H9 (cell line): Measurements from ENCODE around the gene PATL1. TPM values are rescaled to one million over a fixed set of nuclear protein-coding genes. Genes with fewer than 3 reads are reported as not detected.

Source experiments
- DNase-seq: peaks from one replicate; pipeline ENCODE4 v3.0.0-alpha.2; 2017
- H2AFZ ChIP-seq: one replicate; pipeline ENCODE4 v1.6.1; 2013; ENCODE audit warnings: mild to moderate bottlenecking, low read length, control low read depth, moderate library complexity
- H2AK5ac ChIP-seq: 2 replicates; pipeline ENCODE4 v1.6.1; 2013; ENCODE audit warnings: low read length, control low read depth, mixed read lengths; ENCODE audit not compliant: insufficient read length
- H2BK120ac ChIP-seq: one replicate; pipeline ENCODE4 v1.6.1; 2013; ENCODE audit warnings: low read depth, mild to moderate bottlenecking, low read length, control low read depth, inconsistent platforms; ENCODE audit not compliant: poor library complexity, severe bottlenecking
- H2BK12ac ChIP-seq: 2 replicates; pipeline ENCODE4 v1.6.1; 2013; ENCODE audit warnings: low read length, control low read depth, mixed read lengths, low read depth; ENCODE audit not compliant: insufficient read length
- H2BK15ac ChIP-seq: 2 replicates; pipeline ENCODE4 v1.6.1; 2013; ENCODE audit warnings: low read depth, low read length, control low read depth
- H2BK20ac ChIP-seq: one replicate; pipeline ENCODE4 v1.6.1; 2013; ENCODE audit warnings: low read depth, mild to moderate bottlenecking, low read length, control low read depth, inconsistent platforms; ENCODE audit not compliant: poor library complexity, severe bottlenecking
- H2BK5ac ChIP-seq: 2 replicates; pipeline ENCODE4 v1.6.1; 2013; ENCODE audit warnings: low read length, control low read depth, mixed read lengths; ENCODE audit not compliant: insufficient read length
- H3K14ac ChIP-seq: 2 replicates; pipeline ENCODE4 v1.6.1; 2013; ENCODE audit warnings: low read length, control low read depth; ENCODE audit not compliant: insufficient read depth
- H3K18ac ChIP-seq: 2 replicates; pipeline ENCODE4 v1.6.1; 2013; ENCODE audit warnings: low read depth, mild to moderate bottlenecking, mixed read lengths, low read length, control low read depth; ENCODE audit not compliant: insufficient read length
- H3K23ac ChIP-seq: 2 replicates; pipeline ENCODE4 v1.6.1; 2013; ENCODE audit warnings: low read length, control low read depth, mixed read lengths, low read depth; ENCODE audit not compliant: insufficient read length
- H3K23me2 ChIP-seq: 2 replicates; pipeline ENCODE4 v1.6.1; 2013; ENCODE audit warnings: low read depth, mild to moderate bottlenecking, mixed read lengths, low read length, control low read depth; ENCODE audit not compliant: insufficient read length, poor library complexity, severe bottlenecking
- H3K27ac ChIP-seq: 2 replicates; pipeline ENCODE4 v1.5.1; 2013; ENCODE audit warnings: low read length, control low read depth, mixed read lengths, low read depth; ENCODE audit not compliant: insufficient read length
- H3K27me3 ChIP-seq: 2 replicates; pipeline ENCODE4 v1.6.1; 2013; ENCODE audit warnings: low read length, control low read depth, inconsistent platforms; ENCODE audit not compliant: insufficient read depth
- H3K4ac ChIP-seq: 2 replicates; pipeline ENCODE4 v1.6.1; 2013; ENCODE audit warnings: low read depth, mild to moderate bottlenecking, control low read depth, inconsistent platforms, low read length, moderate library complexity
- H3K4me1 ChIP-seq: 2 replicates; pipeline ENCODE4 v1.6.1; 2013; ENCODE audit warnings: low read length, control low read depth, inconsistent platforms; ENCODE audit not compliant: insufficient read depth
- H3K4me2 ChIP-seq: 2 replicates; pipeline ENCODE4 v1.6.1; 2013; ENCODE audit warnings: low read length, control low read depth, mixed read lengths; ENCODE audit not compliant: insufficient read length, insufficient read depth
- H3K56ac ChIP-seq: 2 replicates; pipeline ENCODE4 v1.6.1; 2013; ENCODE audit warnings: low read depth, mild to moderate bottlenecking, mixed read lengths, low read length, control low read depth; ENCODE audit not compliant: insufficient read length
- H3K79me1 ChIP-seq: 2 replicates; pipeline ENCODE4 v1.6.1; 2013; ENCODE audit warnings: low read depth, mild to moderate bottlenecking, moderate library complexity, low read length, control low read depth, inconsistent platforms; ENCODE audit not compliant: insufficient read depth, poor library complexity, severe bottlenecking
- H3K79me2 ChIP-seq: 2 replicates; pipeline ENCODE4 v1.6.1; 2013; ENCODE audit warnings: low read length, control low read depth, inconsistent platforms; ENCODE audit not compliant: insufficient read depth
- H3K9ac ChIP-seq: 2 replicates; pipeline ENCODE4 v1.6.1; 2013; ENCODE audit warnings: low read length, control low read depth, mixed read lengths; ENCODE audit not compliant: insufficient read length; ENCODE audit errors: extremely low read depth
- H3K9me3 ChIP-seq: one replicate; pipeline ENCODE4 v1.6.1; 2013; ENCODE audit warnings: low read depth, low read length, inconsistent platforms; ENCODE audit not compliant: control insufficient read depth
- H3T11ph ChIP-seq: one replicate; pipeline ENCODE4 v1.6.1; 2013; ENCODE audit warnings: mild to moderate bottlenecking, low read length, control low read depth, inconsistent platforms
- H4K20me1 ChIP-seq: one replicate; pipeline ENCODE4 v1.6.1; 2013; ENCODE audit not compliant: control insufficient read depth, insufficient read length, insufficient read depth
- H4K5ac ChIP-seq: 2 replicates; pipeline ENCODE4 v1.6.1; 2013; ENCODE audit warnings: low read depth, mild to moderate bottlenecking, mixed read lengths, low read length, control low read depth; ENCODE audit not compliant: insufficient read length
- H4K8ac ChIP-seq: replicated peaks from 2 replicates; pipeline ENCODE4 v1.6.1; 2013; ENCODE audit warnings: low read length, control low read depth, mixed read lengths, low read depth; ENCODE audit not compliant: insufficient read length
- H4K91ac ChIP-seq: 2 replicates; pipeline ENCODE4 v1.6.1; 2013; ENCODE audit warnings: low read depth, mild to moderate bottlenecking, moderate library complexity, mixed read lengths, low read length, control low read depth; ENCODE audit not compliant: insufficient read length
- H3K27ac Mint-ChIP-seq, 3 experiments: 2 replicates in 2 of 3; 3 replicates in 1 of 3; pipeline ENCODE4 v1.8.0; 2020 to 2021; ENCODE audit warnings: mixed read lengths in 3 of 3, mild to moderate bottlenecking in 1 of 3, moderate library complexity in 1 of 3
- H3K27me3 Mint-ChIP-seq: 2 replicates; pipeline ENCODE4 v1.8.0; 2021; ENCODE audit warnings: low read depth, mild to moderate bottlenecking, moderate library complexity, mixed read lengths
- H3K36me3 Mint-ChIP-seq, 3 experiments: 2 replicates in 2 of 3; 3 replicates in 1 of 3; pipeline ENCODE4 v1.8.0; 2020 to 2021; ENCODE audit warnings: low read depth in 3 of 3, mixed read lengths in 3 of 3; ENCODE audit not compliant: insufficient read depth in 1 of 3
- H3K4me1 Mint-ChIP-seq, 2 experiments: 2 replicates each; pipeline ENCODE4 v1.8.0; 2020; ENCODE audit warnings: mixed read lengths in 2 of 2
- H3K4me3 Mint-ChIP-seq, 2 experiments: 2 replicates in 1 of 2; 3 replicates in 1 of 2; pipeline ENCODE4 v1.8.0; 2020 to 2021; ENCODE audit warnings: mild to moderate bottlenecking in 2 of 2, mixed read lengths in 2 of 2, moderate library complexity in 1 of 2
- H3K9me3 Mint-ChIP-seq, 2 experiments: 2 replicates in 1 of 2; 3 replicates in 1 of 2; pipeline ENCODE4 v1.8.0; 2020; ENCODE audit warnings: mild to moderate bottlenecking in 2 of 2, mixed read lengths in 2 of 2, moderate library complexity in 1 of 2
- CTCF ChIP-seq: fragments of 200-600 bp; sonication (generic); conservative IDR thresholded peaks from 3 replicates; pipeline ENCODE4 v1.8.0; 2021; ENCODE audit warnings: antibody characterized with exemption, mild to moderate bottlenecking
- WGBS: extraction: QIAGEN DNeasy Blood & Tissue Kit; methylation state at CpG from one replicate; pipeline ENCODE4 v1.1.7; 2013; ENCODE audit warnings: missing lambda C conversion rate, low lambda C conversion rate, mixed read lengths; ENCODE audit not compliant: insufficient read length; ENCODE audit errors: extremely low coverage; 5-methylcytosine and 5-hydroxymethylcytosine counted together
- total RNA-seq: library from RNA; stranded (reverse); gene quantifications from 2 replicates; pipeline ENCODE4 v1.2.1, GENCODE V29; 2021

Gene PATL1
- total RNA-seq, 1 experiment from 2014 or later: 31.4 TPM

DNA sequence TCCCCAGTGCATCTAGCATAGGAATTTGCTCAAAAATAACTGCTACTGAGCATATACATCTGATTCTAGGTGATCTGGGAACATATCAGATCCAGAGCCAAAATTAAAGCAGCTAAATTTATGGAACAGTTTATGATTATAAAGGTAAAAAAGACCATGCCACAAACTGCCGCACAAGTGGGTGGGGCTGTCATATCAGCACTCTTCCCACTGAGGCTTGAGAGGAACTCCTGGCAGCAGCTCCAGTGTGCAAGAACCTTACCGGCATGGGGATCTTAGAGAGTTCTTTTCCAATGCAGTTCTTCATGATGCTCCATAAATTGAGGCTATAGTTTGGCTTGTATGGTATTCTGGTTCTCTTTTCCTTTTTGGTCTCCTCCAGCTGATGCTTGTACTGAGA lies 68.6 kb downstream of the PATL1 start:
- no peak overlapping the region for H3K9ac ChIP-seq
- H3K4ac ChIP-seq: no peak overlapping the region
- no peak overlapping the region for H3T11ph ChIP-seq
- H2AFZ ChIP-seq: no peak overlapping the region
- no peak overlapping the region for H4K8ac ChIP-seq
- H3K79me2 ChIP-seq: no peaks in the 10 kb centered on the region
- H3K23me2 ChIP-seq: no peaks in the 10 kb centered on the region
- H3K27me3 ChIP-seq: no peaks in the 10 kb centered on the region
- no peak overlapping the region for H4K5ac ChIP-seq
- no peaks in the 10 kb centered on the region for H3K4me1 ChIP-seq
- no peak overlapping the region for H3K18ac ChIP-seq
- no peak overlapping the region for H4K91ac ChIP-seq
- H2BK20ac ChIP-seq: no peak overlapping the region
- no peaks in the 10 kb centered on the region for H3K27me3 Mint-ChIP-seq
- no peaks in the 10 kb centered on the region for H3K79me1 ChIP-seq
- H3K4me3 Mint-ChIP-seq: no peak overlapping the region
- no peak overlapping the region for H3K4me2 ChIP-seq
- H3K14ac ChIP-seq: no peak overlapping the region
- no peak overlapping the region for H2BK5ac ChIP-seq
- TF ChIP-seq CTCF: no peak
- no peaks in the 10 kb centered on the region for H3K9me3 ChIP-seq
- no peak overlapping the region for H2BK12ac ChIP-seq
- H3K56ac ChIP-seq: no peak overlapping the region
- H3K23ac ChIP-seq: no peak overlapping the region
- no peak overlapping the region for H3K27ac ChIP-seq
- H4K20me1 ChIP-seq: no peaks in the 10 kb centered on the region
- H3K27ac Mint-ChIP-seq: no peak overlapping the region
- H3K36me3 Mint-ChIP-seq: peaks cover 32 to 75% (median 72%) of the 10 kb centered on the region in 3 experiments
- DNase-seq: no peak
- WGBS: no CpG with 5 or more reads among the region's 2 CpGs
- no peaks in the 10 kb centered on the region for H3K9me3 Mint-ChIP-seq
- H2AK5ac ChIP-seq: no peak overlapping the region
- no peaks in the 10 kb centered on the region for H3K4me1 Mint-ChIP-seq
- no peak overlapping the region for H2BK15ac ChIP-seq
- no peak overlapping the region for H2BK120ac ChIP-seq
